ENCODE measurements around the gene SRBD1.

DNA sequence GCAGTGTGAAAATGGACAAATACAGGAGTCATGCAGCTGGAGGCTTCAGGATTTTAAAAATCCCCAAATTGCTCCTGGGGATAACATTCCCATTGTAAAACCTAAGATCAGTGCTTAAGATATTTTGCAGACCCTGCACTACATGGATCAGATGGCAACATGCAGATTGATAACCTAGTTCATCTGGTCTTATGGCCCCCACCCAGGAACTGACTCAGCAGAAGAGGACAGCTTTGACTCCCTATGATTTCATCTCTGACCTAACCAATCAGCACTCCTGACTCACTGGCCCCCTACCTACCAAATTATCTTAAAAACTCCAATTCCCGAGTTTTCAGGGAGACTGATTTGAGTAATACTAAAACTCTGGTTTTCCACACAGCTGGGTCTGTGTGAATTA is 20.0 kb downstream of the SRBD1 start:
- TF ChIP-seq EZH2 (IDR thresholded peaks at IDR 0.05; ENCODE audit: low read length, unreplicated experiment), result no peak
- TF ChIP-seq, protein P1, sequence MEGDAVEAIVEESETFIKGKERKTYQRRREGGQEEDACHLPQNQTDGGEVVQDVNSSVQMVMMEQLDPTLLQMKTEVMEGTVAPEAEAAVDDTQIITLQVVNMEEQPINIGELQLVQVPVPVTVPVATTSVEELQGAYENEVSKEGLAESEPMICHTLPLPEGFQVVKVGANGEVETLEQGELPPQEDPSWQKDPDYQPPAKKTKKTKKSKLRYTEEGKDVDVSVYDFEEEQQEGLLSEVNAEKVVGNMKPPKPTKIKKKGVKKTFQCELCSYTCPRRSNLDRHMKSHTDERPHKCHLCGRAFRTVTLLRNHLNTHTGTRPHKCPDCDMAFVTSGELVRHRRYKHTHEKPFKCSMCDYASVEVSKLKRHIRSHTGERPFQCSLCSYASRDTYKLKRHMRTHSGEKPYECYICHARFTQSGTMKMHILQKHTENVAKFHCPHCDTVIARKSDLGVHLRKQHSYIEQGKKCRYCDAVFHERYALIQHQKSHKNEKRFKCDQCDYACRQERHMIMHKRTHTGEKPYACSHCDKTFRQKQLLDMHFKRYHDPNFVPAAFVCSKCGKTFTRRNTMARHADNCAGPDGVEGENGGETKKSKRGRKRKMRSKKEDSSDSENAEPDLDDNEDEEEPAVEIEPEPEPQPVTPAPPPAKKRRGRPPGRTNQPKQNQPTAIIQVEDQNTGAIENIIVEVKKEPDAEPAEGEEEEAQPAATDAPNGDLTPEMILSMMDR (conservative IDR thresholded peaks at IDR 0.05; ENCODE audit: low read depth, low read length), result no peak
- no peak for TF ChIP-seq EZH2phosphoT487 (IDR thresholded peaks at IDR 0.05; ENCODE audit: borderline replicate concordance, low read length)

Measured in PC-3 (cell line).